ACC112 (cell line): ENCODE data around the gene VWDE.

ENCODE experiments used
- H2AFZ ChIP-seq: fragments of 200-600 bp; sonication (generic); one replicate; pipeline ENCODE4 v1.6.0; 2017; ENCODE audit warnings: antibody characterized with exemption, low read length; ENCODE audit not compliant: unreplicated experiment
- H3K27ac ChIP-seq: fragments of 200-600 bp; sonication (generic); 2 replicates; pipeline ENCODE4 v1.5.1; 2014; ENCODE audit warnings: low read depth, mild to moderate bottlenecking, antibody characterized with exemption, low read length, moderate library complexity
- H3K27me3 ChIP-seq: fragments of 200-600 bp; sonication (generic); 2 replicates; pipeline ENCODE4 v1.6.1; 2014; ENCODE audit warnings: mild to moderate bottlenecking, antibody characterized with exemption, low read length, moderate library complexity, mixed read lengths; ENCODE audit not compliant: insufficient read depth
- H3K36me3 ChIP-seq: fragments of 200-600 bp; sonication (generic); 2 replicates; pipeline ENCODE4 v1.6.1; 2016; ENCODE audit warnings: mild to moderate bottlenecking, antibody characterized with exemption, low read length, moderate library complexity, mixed read lengths; ENCODE audit not compliant: insufficient read depth
- H3K4me1 ChIP-seq: fragments of 200-600 bp; sonication (generic); one replicate; pipeline ENCODE4 v1.6.1; 2016; ENCODE audit warnings: low read length, mixed read lengths; ENCODE audit not compliant: insufficient read depth, unreplicated experiment, control insufficient read depth
- H3K4me3 ChIP-seq: fragments of 200-600 bp; sonication (generic); 2 replicates; pipeline ENCODE4 v1.5.1; 2014; ENCODE audit warnings: mild to moderate bottlenecking, low read depth, low read length
- H3K79me2 ChIP-seq: fragments of 200-600 bp; sonication (generic); one replicate; pipeline ENCODE4 v1.6.0; 2016; ENCODE audit warnings: low read length; ENCODE audit not compliant: control insufficient read depth, unreplicated experiment, insufficient read depth

Gene VWDE

GRCh38 chr7:12377406-12377805, 26.3 kb downstream of the VWDE start:
- Histone ChIP-seq H3K36me3 (no peaks in the 10 kb centered on the region), H2AFZ (no peak overlapping the region), H3K27me3 (peaks cover 7% of the 10 kb centered on the region; the same call in 1 of the 2 replicates), H3K4me1 (no peaks in the 10 kb centered on the region), H3K4me3 (no peak overlapping the region), H3K27ac (no peak overlapping the region), H3K79me2 (no peaks in the 10 kb centered on the region)

GRCh38 chr7:12373580-12374263, 29.9 kb downstream of the VWDE start:
- H2AFZ ChIP-seq, result no peak overlapping the region

GRCh38 chr7:12370249-12370648, 33.4 kb downstream of the VWDE start:
- H3K4me1 ChIP-seq, result no peaks in the 10 kb centered on the region
- no peak overlapping the region for H2AFZ ChIP-seq
- H3K79me2 ChIP-seq, result no peaks in the 10 kb centered on the region
- H3K27me3 ChIP-seq, result peaks cover 17% of the 10 kb centered on the region
- H3K27ac ChIP-seq, result no peak overlapping the region
- H3K36me3 ChIP-seq, result no peaks in the 10 kb centered on the region
- no peak overlapping the region for H3K4me3 ChIP-seq

More at GRCh38 chr7:12373580-12374263, 29.9 kb downstream of the VWDE start:
- no peak overlapping the region for H3K27ac ChIP-seq
- H3K4me3 ChIP-seq, result no peak overlapping the region
- no peaks in the 10 kb centered on the region for H3K36me3 ChIP-seq
- peaks cover 14% of the 10 kb centered on the region; the same call in 1 of the 2 replicates for H3K27me3 ChIP-seq
- H3K4me1 ChIP-seq, result no peaks in the 10 kb centered on the region
- no peaks in the 10 kb centered on the region for H3K79me2 ChIP-seq

GRCh38 chr7:12369756-12370155, 33.9 kb downstream of the VWDE start:
- Histone ChIP-seq H3K79me2 (no peaks in the 10 kb centered on the region), H3K4me3 (no peak overlapping the region), H2AFZ (no peak overlapping the region), H3K4me1 (no peaks in the 10 kb centered on the region), H3K27ac (no peak overlapping the region), H3K36me3 (no peaks in the 10 kb centered on the region), H3K27me3 (peaks cover 17% of the 10 kb centered on the region)

DNA sequence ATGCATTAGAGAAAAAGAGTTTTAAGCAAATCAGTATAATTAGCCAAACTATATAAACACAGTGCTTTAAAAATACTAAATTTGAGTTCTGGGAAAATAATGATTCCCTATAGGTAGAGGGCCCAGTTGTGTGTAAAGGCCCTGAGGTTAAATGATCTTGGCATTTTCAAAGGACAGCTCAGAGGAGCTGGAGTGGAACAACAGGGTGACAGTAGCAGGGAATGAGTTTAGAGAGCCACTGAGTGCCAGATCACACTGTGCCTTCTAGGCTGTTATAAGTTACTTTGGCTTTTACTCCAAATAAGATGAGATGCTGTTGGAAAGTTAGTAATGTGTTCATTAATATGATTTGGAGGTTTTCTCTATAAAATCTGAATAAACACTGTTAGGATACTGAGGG, 34.6 kb downstream of the VWDE start:
- Histone ChIP-seq H3K27ac (no peak overlapping the region), H3K4me3 (no peak overlapping the region), H3K27me3 (peaks cover 19% of the 10 kb centered on the region), H2AFZ (no peak overlapping the region), H3K4me1 (no peaks in the 10 kb centered on the region), H3K79me2 (no peaks in the 10 kb centered on the region), H3K36me3 (no peaks in the 10 kb centered on the region)

DNA sequence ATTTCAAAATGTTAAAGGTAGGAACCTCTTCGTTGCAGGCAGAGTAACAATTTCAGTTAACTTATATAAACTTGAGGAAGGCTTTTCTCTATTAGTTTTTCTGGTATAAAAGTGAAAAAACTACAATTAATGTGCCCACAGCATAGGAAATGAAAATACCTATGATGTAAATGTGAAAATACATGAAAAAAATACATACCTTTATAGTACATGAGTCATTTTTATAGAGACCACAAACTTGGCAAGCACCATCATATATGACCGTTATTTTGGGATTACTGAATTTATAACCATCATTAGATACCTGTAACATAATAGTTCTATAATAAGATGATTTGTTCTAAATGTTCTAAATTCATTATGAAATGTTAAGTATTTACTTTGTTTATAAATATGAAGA, 42.7 kb downstream of the VWDE start:
- Histone ChIP-seq H2AFZ (no peak overlapping the region), H3K27ac (no peak overlapping the region), H3K79me2 (no peaks in the 10 kb centered on the region), H3K36me3 (no peaks in the 10 kb centered on the region), H3K4me3 (no peak overlapping the region), H3K27me3 (peaks cover 14% of the 10 kb centered on the region), H3K4me1 (peaks cover 4% of the 10 kb centered on the region)

DNA sequence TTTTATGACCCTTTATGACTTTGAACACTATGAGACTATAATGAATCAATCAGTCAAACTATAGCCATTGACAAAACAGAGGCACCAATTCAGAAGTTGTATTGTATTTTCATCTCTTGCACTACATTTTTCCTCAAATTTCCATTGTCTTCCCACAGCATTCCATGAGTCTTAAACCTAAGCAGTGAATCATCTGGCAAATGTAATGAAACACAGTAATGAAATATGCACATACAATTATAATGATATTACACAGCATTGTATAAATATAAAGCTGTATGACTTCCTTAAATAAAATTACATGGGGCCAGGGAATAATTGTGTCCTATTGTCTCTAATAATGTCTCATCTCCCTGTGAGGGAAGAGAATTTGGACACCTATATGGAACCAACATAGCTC, 45.0 kb downstream of the VWDE start:
- Histone ChIP-seq H2AFZ (no peak overlapping the region), H3K27me3 (peaks cover 6% of the 10 kb centered on the region), H3K27ac (no peak overlapping the region), H3K4me3 (no peak overlapping the region), H3K36me3 (no peaks in the 10 kb centered on the region), H3K4me1 (peaks cover 4% of the 10 kb centered on the region), H3K79me2 (no peaks in the 10 kb centered on the region)

DNA sequence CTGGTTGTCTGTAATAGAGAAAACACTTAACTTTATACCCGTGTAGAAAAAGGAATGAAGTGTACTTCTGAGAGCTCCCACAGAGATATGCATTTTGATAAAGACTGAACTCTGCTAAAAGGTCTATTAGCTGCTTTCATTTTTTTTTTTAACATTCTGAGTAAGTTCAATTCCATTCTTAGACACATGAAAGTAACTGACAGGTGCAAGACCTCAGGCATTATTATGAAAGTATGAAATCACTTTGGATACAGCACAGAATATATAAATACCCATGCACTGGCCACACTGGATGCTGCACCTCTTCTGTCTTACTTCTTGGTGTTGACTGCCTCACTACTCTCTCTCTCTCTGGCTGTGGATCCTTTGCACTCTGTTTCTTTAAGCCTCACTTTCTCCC, 46.2 kb downstream of the VWDE start:
- Histone ChIP-seq H3K27ac (no peak overlapping the region), H3K36me3 (no peaks in the 10 kb centered on the region), H3K27me3 (peaks cover 6% of the 10 kb centered on the region)

DNA sequence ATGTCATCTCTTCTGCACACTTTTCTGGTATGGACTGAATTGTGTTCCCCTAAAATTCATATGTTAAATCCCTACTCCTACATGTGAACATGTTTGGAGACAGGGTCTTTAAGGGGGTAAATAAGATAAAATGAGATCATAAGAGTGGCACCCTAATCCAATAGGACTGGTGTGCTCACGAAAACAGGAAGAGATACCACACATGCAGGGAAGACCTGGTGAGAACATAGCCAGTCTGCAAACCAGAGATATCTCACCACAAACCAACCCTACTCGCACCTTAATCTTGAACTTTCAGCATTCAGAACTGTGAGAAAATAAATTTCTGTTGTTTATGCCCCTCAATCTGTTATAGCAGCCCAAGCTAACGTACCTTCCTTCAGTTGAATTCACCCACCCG, 51.8 kb downstream of the VWDE start:
- Histone ChIP-seq H3K27me3 (peaks cover 2% of the 10 kb centered on the region; the same call in 1 of the 2 replicates), H2AFZ (no peak overlapping the region), H3K79me2 (no peaks in the 10 kb centered on the region), H3K27ac (no peak overlapping the region), H3K4me1 (no peaks in the 10 kb centered on the region), H3K4me3 (no peak overlapping the region), H3K36me3 (no peaks in the 10 kb centered on the region)

More for the DNA sequence above, 46.2 kb downstream of the VWDE start:
- Histone ChIP-seq H3K79me2 (no peaks in the 10 kb centered on the region), H3K4me1 (peaks cover 4% of the 10 kb centered on the region), H3K4me3 (no peak overlapping the region), H2AFZ (no peak overlapping the region)

GRCh38 chr7:12350971-12351370, 52.7 kb downstream of the VWDE start:
- Histone ChIP-seq H3K4me1 (no peaks in the 10 kb centered on the region), H2AFZ (no peak overlapping the region), H3K36me3 (no peaks in the 10 kb centered on the region), H3K79me2 (no peaks in the 10 kb centered on the region), H3K4me3 (no peak overlapping the region), H3K27me3 (peaks cover under 1% of the 10 kb centered on the region; the same call in 1 of the 2 replicates), H3K27ac (no peak overlapping the region)

DNA sequence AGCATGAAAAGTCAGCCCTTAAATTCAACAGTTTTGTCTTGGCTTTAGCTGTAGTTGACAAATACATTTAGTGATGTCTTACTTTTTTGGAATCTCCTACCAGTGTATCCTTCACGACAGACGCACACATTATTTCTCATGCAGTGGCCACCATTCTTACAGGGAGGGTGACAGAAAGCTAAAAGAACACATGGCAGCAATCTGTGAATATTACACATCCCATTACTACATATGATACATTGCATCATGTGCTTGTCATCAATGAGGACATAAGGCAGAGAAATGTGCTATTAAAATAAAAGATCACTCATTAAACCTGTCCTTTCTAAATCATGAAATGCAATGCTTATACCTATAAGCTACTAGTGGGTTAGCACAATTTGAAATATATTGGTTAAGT, 66.6 kb downstream of the VWDE start:
- Histone ChIP-seq H2AFZ (no peak overlapping the region), H3K36me3 (no peaks in the 10 kb centered on the region), H3K27ac (no peak overlapping the region), H3K79me2 (no peaks in the 10 kb centered on the region), H3K27me3 (no peaks in the 10 kb centered on the region), H3K4me3 (no peak overlapping the region), H3K4me1 (no peaks in the 10 kb centered on the region)
